Neural crest cell (in vitro differentiated cells): Measurements from ENCODE around the gene TANC1. TPM values are rescaled to one million over a fixed set of nuclear protein-coding genes. Genes with fewer than 3 reads are reported as not detected.

Experiments used
- DNase-seq: peaks from one replicate; pipeline ENCODE4 v3.0.0; 2021; ENCODE audit warnings: low read depth, mixed read lengths, low spot score
- H3K27ac Mint-ChIP-seq: one replicate; pipeline ENCODE4 v1.8.0; 2021; ENCODE audit warnings: mild to moderate bottlenecking, mixed read lengths; ENCODE audit not compliant: unreplicated experiment
- H3K27me3 Mint-ChIP-seq: 2 replicates; pipeline ENCODE4 v1.8.0; 2021; ENCODE audit warnings: low read depth, mild to moderate bottlenecking, mixed read lengths
- H3K36me3 Mint-ChIP-seq: 2 replicates; pipeline ENCODE4 v1.8.0; 2021; ENCODE audit warnings: low read depth, mild to moderate bottlenecking, mixed read lengths
- H3K4me1 Mint-ChIP-seq: 2 replicates; pipeline ENCODE4 v1.8.0; 2021; ENCODE audit warnings: mixed read lengths
- H3K4me3 Mint-ChIP-seq: one replicate; pipeline ENCODE4 v1.8.0; 2021; ENCODE audit warnings: mild to moderate bottlenecking, mixed read lengths
- H3K9me3 Mint-ChIP-seq: 2 replicates; pipeline ENCODE4 v1.8.0; 2021; ENCODE audit warnings: mixed read lengths
- total RNA-seq: library from RNA; stranded (reverse); gene quantifications from 2 replicates; pipeline ENCODE4 v1.2.1, GENCODE V29; 2021
- TF ChIP-seq, protein P1 (sequence below): fragments of 200-600 bp; sonication (generic); conservative IDR thresholded peaks from 2 replicates; pipeline ENCODE4 v1.5.0; 2021; ENCODE audit warnings: antibody characterized with exemption, mild to moderate bottlenecking

The TANC1 gene
- total RNA-seq, 1 donor from 2014 or later, result 13.2 TPM

GRCh38 chr2:159075727-159076126 lies 107.3 kb downstream of the TANC1 start:
- TF ChIP-seq, protein P1, sequence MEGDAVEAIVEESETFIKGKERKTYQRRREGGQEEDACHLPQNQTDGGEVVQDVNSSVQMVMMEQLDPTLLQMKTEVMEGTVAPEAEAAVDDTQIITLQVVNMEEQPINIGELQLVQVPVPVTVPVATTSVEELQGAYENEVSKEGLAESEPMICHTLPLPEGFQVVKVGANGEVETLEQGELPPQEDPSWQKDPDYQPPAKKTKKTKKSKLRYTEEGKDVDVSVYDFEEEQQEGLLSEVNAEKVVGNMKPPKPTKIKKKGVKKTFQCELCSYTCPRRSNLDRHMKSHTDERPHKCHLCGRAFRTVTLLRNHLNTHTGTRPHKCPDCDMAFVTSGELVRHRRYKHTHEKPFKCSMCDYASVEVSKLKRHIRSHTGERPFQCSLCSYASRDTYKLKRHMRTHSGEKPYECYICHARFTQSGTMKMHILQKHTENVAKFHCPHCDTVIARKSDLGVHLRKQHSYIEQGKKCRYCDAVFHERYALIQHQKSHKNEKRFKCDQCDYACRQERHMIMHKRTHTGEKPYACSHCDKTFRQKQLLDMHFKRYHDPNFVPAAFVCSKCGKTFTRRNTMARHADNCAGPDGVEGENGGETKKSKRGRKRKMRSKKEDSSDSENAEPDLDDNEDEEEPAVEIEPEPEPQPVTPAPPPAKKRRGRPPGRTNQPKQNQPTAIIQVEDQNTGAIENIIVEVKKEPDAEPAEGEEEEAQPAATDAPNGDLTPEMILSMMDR, result no peak
- Mint-ChIP-seq H3K27me3 (no peaks in the 10 kb centered on the region), H3K4me3 (no peak overlapping the region), H3K9me3 (no peaks in the 10 kb centered on the region), H3K27ac (no peak overlapping the region), H3K4me1 (peaks cover 28% of the 10 kb centered on the region), H3K36me3 (no peaks in the 10 kb centered on the region)
- no peak for DNase-seq

DNA sequence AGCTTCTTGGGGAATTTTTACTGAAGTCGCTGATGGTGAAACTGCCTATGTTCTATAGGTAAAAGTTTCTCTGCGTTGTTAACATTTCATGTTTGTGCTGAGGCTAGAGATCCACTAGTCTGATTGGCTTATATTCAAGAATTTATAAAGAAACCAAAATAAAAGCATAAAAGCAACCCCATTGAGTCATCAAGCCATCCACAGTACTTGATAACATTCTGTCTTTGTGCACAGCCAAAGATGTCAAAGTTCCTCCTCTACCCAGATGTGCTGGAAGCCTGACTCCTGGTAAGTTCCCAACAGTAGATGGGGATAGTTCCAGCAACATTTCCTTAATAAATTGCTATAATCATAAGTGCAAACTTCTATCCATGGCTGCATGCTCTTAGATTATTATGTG lies 107.8 kb downstream of the TANC1 start:
- H3K9me3 Mint-ChIP-seq, result no peaks in the 10 kb centered on the region
- TF ChIP-seq, protein P1, result no peak
- no peak overlapping the region for H3K27ac Mint-ChIP-seq
- no peak for DNase-seq
- H3K36me3 Mint-ChIP-seq, result no peaks in the 10 kb centered on the region
- peaks cover 23% of the 10 kb centered on the region for H3K4me1 Mint-ChIP-seq
- no peak overlapping the region for H3K4me3 Mint-ChIP-seq
- H3K27me3 Mint-ChIP-seq, result no peaks in the 10 kb centered on the region

DNA sequence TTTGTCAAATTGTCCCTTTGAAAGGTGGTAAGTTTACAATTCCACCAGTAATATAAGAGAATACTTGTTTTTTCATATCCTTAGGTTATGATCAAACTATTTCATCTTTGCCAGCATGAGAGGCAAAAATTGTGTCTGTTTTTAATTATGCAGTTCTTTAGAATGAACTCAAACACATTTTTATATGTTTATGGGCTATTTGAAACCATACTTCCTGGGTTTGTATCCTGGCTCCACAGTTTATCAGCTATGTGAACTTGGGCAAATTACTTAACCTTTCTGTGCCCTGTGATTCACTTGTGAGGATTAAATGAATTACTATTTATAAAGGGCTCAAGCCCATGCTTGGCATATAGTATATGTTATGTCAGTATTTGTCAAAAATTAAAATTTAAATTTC lies 109.4 kb downstream of the TANC1 start:
- peaks cover 14% of the 10 kb centered on the region for H3K4me1 Mint-ChIP-seq
- H3K9me3 Mint-ChIP-seq, result no peaks in the 10 kb centered on the region
- H3K4me3 Mint-ChIP-seq, result no peak overlapping the region
- no peak overlapping the region for H3K27ac Mint-ChIP-seq
- DNase-seq, result no peak
- no peaks in the 10 kb centered on the region for H3K27me3 Mint-ChIP-seq
- TF ChIP-seq, protein P1, result no peak
- no peaks in the 10 kb centered on the region for H3K36me3 Mint-ChIP-seq

DNA sequence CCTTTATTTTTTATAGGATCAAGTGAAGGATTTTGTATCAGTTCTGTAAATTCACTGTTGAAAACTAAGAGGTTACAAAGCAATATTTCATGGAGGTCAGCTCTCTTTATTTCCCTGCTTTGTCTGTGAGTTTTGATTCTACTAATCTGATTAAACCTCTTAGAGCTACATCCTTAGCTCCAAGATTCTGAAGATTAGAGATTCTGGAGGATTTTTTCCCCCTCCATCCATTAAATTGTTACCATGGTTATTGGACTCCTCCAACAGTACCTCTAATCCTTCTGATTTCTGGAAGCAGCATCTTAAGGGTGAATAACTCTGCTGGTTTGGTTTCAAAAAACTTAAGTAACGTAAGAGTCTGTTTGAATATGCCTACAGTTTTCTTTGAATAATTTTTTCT lies 110.0 kb downstream of the TANC1 start:
- no peak overlapping the region for H3K27ac Mint-ChIP-seq
- no peak overlapping the region for H3K4me3 Mint-ChIP-seq
- TF ChIP-seq, protein P1, result no peak
- H3K27me3 Mint-ChIP-seq, result no peaks in the 10 kb centered on the region
- H3K4me1 Mint-ChIP-seq, result peaks cover 10% of the 10 kb centered on the region
- no peaks in the 10 kb centered on the region for H3K36me3 Mint-ChIP-seq
- DNase-seq, result no peak
- H3K9me3 Mint-ChIP-seq, result no peaks in the 10 kb centered on the region

DNA sequence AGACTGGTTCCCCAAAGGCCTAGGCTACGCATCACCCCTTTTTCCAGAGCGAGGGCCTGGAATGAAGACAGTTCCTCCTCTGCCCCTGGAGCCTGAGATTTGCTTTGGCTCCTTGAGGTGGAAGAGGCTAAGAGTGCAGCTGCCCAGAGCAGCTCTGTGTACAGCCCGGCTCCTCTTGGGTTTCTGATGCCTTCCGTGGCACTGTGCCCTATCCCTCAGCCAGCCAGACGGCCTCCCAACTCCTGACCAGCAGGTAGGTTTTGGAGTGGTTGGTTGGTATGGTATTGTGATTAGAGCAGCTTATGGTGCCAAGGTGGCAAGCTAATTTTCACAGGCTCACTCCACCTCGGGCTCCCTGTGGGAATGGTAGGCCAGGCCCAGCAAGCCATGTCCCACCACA lies 112.2 kb downstream of the TANC1 start:
- Mint-ChIP-seq H3K27me3 (no peaks in the 10 kb centered on the region), H3K36me3 (no peaks in the 10 kb centered on the region), H3K4me3 (no peak overlapping the region), H3K9me3 (no peaks in the 10 kb centered on the region), H3K27ac (no peak overlapping the region), H3K4me1 (peaks cover 22% of the 10 kb centered on the region)
- no peak for DNase-seq
- TF ChIP-seq, protein P1, result no peak

DNA sequence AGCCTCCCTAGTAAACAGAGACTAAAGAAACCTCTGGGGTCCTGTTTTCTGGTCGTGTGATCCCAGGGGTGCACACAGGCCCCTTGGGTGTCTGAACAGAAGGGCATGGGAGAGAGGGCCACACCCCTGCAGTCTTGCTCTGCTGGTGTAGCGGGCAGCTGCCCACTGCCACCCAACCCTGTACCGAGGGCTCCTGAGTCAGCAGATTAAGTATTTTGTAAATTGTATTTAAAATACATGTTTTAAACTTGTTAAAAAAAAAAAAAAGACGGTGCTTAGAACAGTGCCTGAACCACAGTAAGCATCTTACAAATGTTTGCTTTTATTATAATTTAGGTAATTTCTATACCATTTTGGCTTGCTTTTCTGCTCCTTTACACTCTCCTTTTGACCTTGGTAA lies 113.7 kb downstream of the TANC1 start:
- peaks cover 32% of the 10 kb centered on the region for H3K4me1 Mint-ChIP-seq

More for the DNA sequence above, 113.7 kb downstream of the TANC1 start:
- H3K9me3 Mint-ChIP-seq, result no peaks in the 10 kb centered on the region
- H3K4me3 Mint-ChIP-seq, result no peak overlapping the region
- DNase-seq, result no peak
- TF ChIP-seq, protein P1, result no peak
- no peaks in the 10 kb centered on the region for H3K27me3 Mint-ChIP-seq
- no peak overlapping the region for H3K27ac Mint-ChIP-seq
- H3K36me3 Mint-ChIP-seq, result no peaks in the 10 kb centered on the region
